ENCODE data around the gene ZDHHC7.

ZDHHC7 gene

GRCh38 chr16:85008271-85008670, 3.1 kb downstream of the ZDHHC7 start:
- DNase-seq = no peak
- Histone ChIP-seq H3K36me3 (peaks cover 9% of the 10 kb centered on the region), H3K4me1 (peaks cover 2% of the 10 kb centered on the region; the same call in 1 of the 2 replicates), H3K27me3 (peaks cover 3% of the 10 kb centered on the region; the same call in 1 of the 2 replicates), H3K9me3 (no peaks in the 10 kb centered on the region), H3K4me3 (ENCODE audit: low read depth, low read length) (no peak overlapping the region)
- no peak for TF ChIP-seq CTCF (IDR thresholded peaks at IDR 0.05; ENCODE audit: low read depth, low read length)

GRCh38 chr16:85007496-85008214, 3.7 kb downstream of the ZDHHC7 start:
- no peak for TF ChIP-seq CTCF (IDR thresholded peaks at IDR 0.05; ENCODE audit: low read depth, low read length)
- DNase-seq = no peak
- peaks cover 9% of the 10 kb centered on the region for H3K36me3 ChIP-seq
- no peaks in the 10 kb centered on the region for H3K9me3 ChIP-seq
- H3K4me3 ChIP-seq (ENCODE audit: low read depth, low read length) = no peak overlapping the region
- peaks cover 3% of the 10 kb centered on the region; the same call in 1 of the 2 replicates for H3K27me3 ChIP-seq
- peaks cover 2% of the 10 kb centered on the region; the same call in 1 of the 2 replicates for H3K4me1 ChIP-seq

- no peak for TF ChIP-seq CTCF (IDR thresholded peaks at IDR 0.05; ENCODE audit: low read depth, low read length)
- Histone ChIP-seq H3K4me3 (ENCODE audit: low read depth, low read length) (no peak overlapping the region), H3K36me3 (peaks cover 9% of the 10 kb centered on the region), H3K4me1 (peaks cover 2% of the 10 kb centered on the region; the same call in 1 of the 2 replicates), H3K9me3 (no peaks in the 10 kb centered on the region), H3K27me3 (peaks cover 2% of the 10 kb centered on the region; the same call in 1 of the 2 replicates)
- no peak for DNase-seq
Measured at GRCh38 chr16:85006639-85007038, 4.7 kb downstream of the ZDHHC7 start.

GRCh38 chr16:85005285-85006069, 5.9 kb downstream of the ZDHHC7 start:
- Histone ChIP-seq H3K27me3 (no peaks in the 10 kb centered on the region), H3K9me3 (no peaks in the 10 kb centered on the region), H3K4me1 (peaks cover 2% of the 10 kb centered on the region; the same call in 1 of the 2 replicates), H3K36me3 (peaks cover 16% of the 10 kb centered on the region), H3K4me3 (ENCODE audit: low read depth, low read length) (no peak overlapping the region)
- no peak for TF ChIP-seq CTCF (IDR thresholded peaks at IDR 0.05; ENCODE audit: low read depth, low read length)
- DNase-seq = no peak

GRCh38 chr16:85004587-85005205, 6.6 kb downstream of the ZDHHC7 start:
- H3K4me1 ChIP-seq = peaks cover 2% of the 10 kb centered on the region; the same call in 1 of the 2 replicates
- H3K36me3 ChIP-seq = peaks cover 24% of the 10 kb centered on the region
- TF ChIP-seq CTCF (IDR thresholded peaks at IDR 0.05; ENCODE audit: low read depth, low read length) = no peak
- H3K4me3 ChIP-seq (ENCODE audit: low read depth, low read length) = no peak overlapping the region
- no peaks in the 10 kb centered on the region for H3K9me3 ChIP-seq
- no peak for DNase-seq
- no peaks in the 10 kb centered on the region for H3K27me3 ChIP-seq

Measured in BE2C (cell line).